H1 (cell line): Measurements from ENCODE around the gene BTBD9. TPM values are rescaled to one million over a fixed set of nuclear protein-coding genes. Genes with fewer than 3 reads are reported as not detected.

Experiments
- CTCF ChIA-PET: fragments of 300-600 bp; sonication (Branson Sonifier 250); formaldehyde crosslinking; loops from one replicate; lab custom pipeline; 2021; ENCODE audit not compliant: partially characterized antibody; lab: Charles Lee
- POLR2A ChIA-PET: fragments of 300-600 bp; sonication (Branson Sonifier 250); formaldehyde crosslinking; loops from one replicate; lab custom pipeline; 2021; ENCODE audit warnings: inconsistent platforms; ENCODE audit not compliant: partially characterized antibody; lab: Charles Lee
- DNase-seq, 2 experiments: peaks; one replicate each; pipeline versions ENCODE4 v3.0.0 to v3.0.0-alpha.2; 2010 to 2022; ENCODE audit warnings: low spot score in 2 of 2, low read depth in 1 of 2, mixed read lengths in 1 of 2
- FAIRE-seq: peaks from 2 replicates; lab custom pipeline; 2011; peaks lifted over from hg19 to GRCh38; lab: Jason Lieb, UNC
- H2AFZ ChIP-seq: 2 replicates; pipeline ENCODE4 v1.8.1; 2012; ENCODE audit warnings: low read length, inconsistent platforms
- H2AK5ac ChIP-seq: 2 replicates; pipeline ENCODE4 v1.6.1; 2013; ENCODE audit warnings: low read depth, low read length
- H2BK120ac ChIP-seq: replicated peaks from 2 replicates; pipeline ENCODE3; 2013; ENCODE audit warnings: low read depth, low read length, inconsistent platforms
- H2BK12ac ChIP-seq: 2 replicates; pipeline ENCODE4 v1.6.1; 2013; ENCODE audit warnings: low read depth, low read length
- H2BK15ac ChIP-seq: 2 replicates; pipeline ENCODE4 v1.6.1; 2013; ENCODE audit warnings: low read length
- H2BK20ac ChIP-seq: 2 replicates; pipeline ENCODE4 v1.6.1; 2013; ENCODE audit warnings: low read length
- H2BK5ac ChIP-seq: 2 replicates; pipeline ENCODE4 v1.6.1; 2013; ENCODE audit warnings: low read depth, low read length
- H3K14ac ChIP-seq: 2 replicates; pipeline ENCODE4 v1.6.1; 2013; ENCODE audit warnings: inconsistent platforms; ENCODE audit not compliant: insufficient read length
- H3K18ac ChIP-seq: 2 replicates; pipeline ENCODE4 v1.6.1; 2013; ENCODE audit warnings: low read length; ENCODE audit errors: extremely low read depth
- H3K23ac ChIP-seq: 2 replicates; pipeline ENCODE4 v1.6.1; 2013; ENCODE audit warnings: inconsistent platforms; ENCODE audit not compliant: insufficient read length
- H3K23me2 ChIP-seq: 2 replicates; pipeline ENCODE4 v1.6.1; 2013; ENCODE audit warnings: low read depth, low read length
- H3K27ac ChIP-seq: 2 replicates; pipeline ENCODE4 v1.6.1; 2011; ENCODE audit warnings: low read depth, low read length, inconsistent platforms
- H3K27me3 ChIP-seq, 4 experiments: replicated peaks in 1 of 4; 1 replicate in 1 of 4; 2 replicates in 3 of 4; pipeline versions ENCODE4 v1.6.1 to v1.8.1; 2011 to 2013; ENCODE audit warnings: low read length in 3 of 4, mild to moderate bottlenecking in 3 of 4, inconsistent platforms in 2 of 4, mixed read lengths in 2 of 4, moderate library complexity in 1 of 4; ENCODE audit not compliant: control insufficient read depth in 3 of 4, insufficient read depth in 3 of 4; ENCODE audit errors: extremely low read depth in 1 of 4
- H3K36me3 ChIP-seq, 4 experiments: 2 replicates each; pipeline versions ENCODE4 v1.6.1 to v1.8.1; 2011 to 2013; ENCODE audit warnings: mild to moderate bottlenecking in 4 of 4, low read length in 3 of 4, moderate library complexity in 2 of 4, control low read depth in 1 of 4, inconsistent platforms in 1 of 4; ENCODE audit not compliant: insufficient read depth in 4 of 4, control insufficient read depth in 2 of 4
- H3K4ac ChIP-seq: replicated peaks from 2 replicates; pipeline ENCODE3; 2013; ENCODE audit warnings: low read length, low read depth, mixed read lengths, inconsistent platforms; ENCODE audit not compliant: insufficient read length
- H3K4me1 ChIP-seq, 4 experiments: replicated peaks in 1 of 4; 1 replicate in 1 of 4; 2 replicates in 3 of 4; pipeline versions ENCODE4 v1.6.1 to v1.8.1; 2011 to 2013; ENCODE audit warnings: low read length in 3 of 4, inconsistent platforms in 2 of 4, mixed read lengths in 1 of 4; ENCODE audit not compliant: insufficient read depth in 4 of 4, control insufficient read depth in 3 of 4
- H3K4me2 ChIP-seq, 2 experiments: 2 replicates each; pipeline versions ENCODE4 v1.6.1 to v1.8.1; 2011 to 2013; ENCODE audit warnings: low read depth in 2 of 2, low read length in 2 of 2, control low read depth in 1 of 2, inconsistent platforms in 1 of 2, mild to moderate bottlenecking in 1 of 2; ENCODE audit not compliant: insufficient read depth in 1 of 2
- H3K4me3 ChIP-seq, 4 experiments: fragments of 200-600, 300-600 bp in 1 of 4; sonication (generic), shearing (Covaris generic), sonication (Bioruptor Twin) in 1 of 4; 2 replicates each; pipeline versions ENCODE4 v1.5.1 to v1.8.1; 2011 to 2016; ENCODE audit warnings: low read length in 4 of 4, low read depth in 3 of 4, control low read depth in 2 of 4, inconsistent platforms in 2 of 4, mild to moderate bottlenecking in 2 of 4, mixed read lengths in 1 of 4, moderate library complexity in 1 of 4; ENCODE audit not compliant: insufficient read depth in 2 of 4; ENCODE audit errors: extremely low read depth in 1 of 4
- H3K56ac ChIP-seq: replicated peaks from 2 replicates; pipeline ENCODE3; 2013; ENCODE audit warnings: low read depth, mild to moderate bottlenecking, mixed read lengths, low read length, inconsistent platforms; ENCODE audit not compliant: insufficient read length
- H3K79me1 ChIP-seq: 2 replicates; pipeline ENCODE4 v1.6.1; 2013; ENCODE audit warnings: low read depth, low read length, control low read depth
- H3K79me2 ChIP-seq, 2 experiments: 2 replicates each; pipeline versions ENCODE4 v1.6.1 to v1.8.1; 2012 to 2013; ENCODE audit warnings: low read length in 2 of 2, mild to moderate bottlenecking in 2 of 2, inconsistent platforms in 1 of 2; ENCODE audit not compliant: insufficient read depth in 2 of 2, control insufficient read depth in 1 of 2
- H3K9ac ChIP-seq, 4 experiments: replicated peaks in 1 of 4; 1 replicate in 1 of 4; 2 replicates in 3 of 4; pipeline versions ENCODE4 v1.6.1 to v1.8.1; 2011 to 2013; ENCODE audit warnings: low read depth in 3 of 4, low read length in 3 of 4, control low read depth in 2 of 4, mild to moderate bottlenecking in 2 of 4, moderate library complexity in 2 of 4, inconsistent platforms in 1 of 4; ENCODE audit errors: extremely low read depth in 1 of 4
- H3K9me3 ChIP-seq, 2 experiments: 2 replicates each; pipeline versions ENCODE4 v1.6.1 to v1.8.1; 2012 to 2013; ENCODE audit warnings: mild to moderate bottlenecking in 2 of 2, moderate library complexity in 2 of 2, control low read depth in 1 of 2, inconsistent platforms in 1 of 2, low read depth in 1 of 2, low read length in 1 of 2, mixed read lengths in 1 of 2; ENCODE audit not compliant: insufficient read depth in 2 of 2
- H4K20me1 ChIP-seq, 2 experiments: replicated peaks in 1 of 2; 2 replicates each; pipeline versions ENCODE3 to v1.8.1; 2011 to 2013; ENCODE audit warnings: inconsistent platforms in 2 of 2, low read length in 2 of 2, mild to moderate bottlenecking in 1 of 2; ENCODE audit not compliant: insufficient read depth in 2 of 2, control insufficient read depth in 1 of 2
- H4K5ac ChIP-seq: 2 replicates; pipeline ENCODE4 v1.6.1; 2013; ENCODE audit warnings: low read length, low read depth, mixed read lengths, inconsistent platforms; ENCODE audit not compliant: insufficient read length
- H4K8ac ChIP-seq: 2 replicates; pipeline ENCODE4 v1.8.0; 2013; ENCODE audit warnings: mild to moderate bottlenecking, moderate library complexity, low read length, inconsistent platforms; ENCODE audit not compliant: insufficient read depth; ENCODE audit errors: extremely low read depth
- H4K91ac ChIP-seq: replicated peaks from 2 replicates; pipeline ENCODE3; 2013; ENCODE audit warnings: low read length, mixed read lengths, inconsistent platforms; ENCODE audit not compliant: insufficient read length
- CHD2 ChIP-seq: IDR thresholded peaks from 2 replicates; pipeline ENCODE4 v1.6.1; 2012; ENCODE audit warnings: low read length, improper control_type of control experiment
- GTF2F1 ChIP-seq: IDR thresholded peaks from 2 replicates; pipeline ENCODE4 v1.6.1; 2012; ENCODE audit warnings: low read depth, low read length, improper control_type of control experiment, borderline replicate concordance
- NRF1 ChIP-seq: IDR thresholded peaks from 2 replicates; pipeline ENCODE4 v1.6.1; 2011; ENCODE audit warnings: mild to moderate bottlenecking, low read depth, low read length, improper control_type of control experiment
- WGBS, 2 experiments: shearing (Covaris generic) in 1 of 2; methylation state at CpG; one replicate each; pipeline versions ENCODE4 v1.1.6 to v1.1.7; 2013 to 2015; ENCODE audit warnings: low lambda C conversion rate in 2 of 2, mixed read lengths in 2 of 2, inconsistent platforms in 1 of 2, low coverage in 1 of 2, missing lambda C conversion rate in 1 of 2; ENCODE audit not compliant: insufficient replicate concordance in 2 of 2, insufficient coverage in 1 of 2, insufficient read length in 1 of 2; ENCODE audit errors: extremely low coverage in 1 of 2, missing lambda C conversion rate in 1 of 2; 5-methylcytosine and 5-hydroxymethylcytosine counted together
- polyA plus RNA-seq, 7 experiments: library from polyadenylated mRNA; depleted of rRNA in 3 of 7; stranded (reverse) in 5 of 7; unstranded in 2 of 7; fragments of >200 nt in 5 of 7; fragments of 200-250 nt in 2 of 7; gene quantifications; 1 replicate in 5 of 7; 2 replicates in 1 of 7; 4 replicates in 1 of 7; pipeline versions ENCODE4 v1.2.1 to v1.2.3, GENCODE V29; 2011 to 2013; ENCODE audit warnings: missing spikeins in 2 of 7, mixed read lengths in 2 of 7
- total RNA-seq: library from RNA; stranded (reverse); fragmentation: NEBNext Ultra II Directional; extraction: Animal tissue kit (Norgen Biotek cat#: 25700); gene quantifications from 2 replicates; pipeline ENCODE4 v1.2.1, GENCODE V29; 2021

The BTBD9 gene
- total and polyA plus RNA-seq, 2 of the 8 experiments (the other 6 are each of a cell fraction or from before 2014, with no cell fraction given), result 0.92 to 4.1 TPM

- POLR2A ChIA-PET, result no interaction called here
- Histone ChIP-seq H3K27me3 (no peaks in the 10 kb centered on the region), H3K9ac (no peak overlapping the region), H3K27ac (no peak overlapping the region), H2BK5ac (no peak overlapping the region), H2BK12ac (no peak overlapping the region), H3K4me1 (peaks cover 0 to 5% (median 0%) of the 10 kb centered on the region in 4 experiments; a peak in 1 of 7 replicates), H3K18ac (no peak overlapping the region), H2BK20ac (no peak overlapping the region), H4K5ac (no peak overlapping the region), H3K36me3 (no peaks in the 10 kb centered on the region), H2AK5ac (no peak overlapping the region), H3K14ac (no peak overlapping the region), H3K79me1 (no peaks in the 10 kb centered on the region), H3K23me2 (no peaks in the 10 kb centered on the region), H3K4me3 (no peak overlapping the region), H4K91ac (no peak overlapping the region), H4K8ac (no peak overlapping the region), H3K23ac (no peak overlapping the region), H2AFZ (no peak overlapping the region), H3K79me2 (no peaks in the 10 kb centered on the region), H2BK15ac (no peak overlapping the region), H3K4ac (no peak overlapping the region), H3K9me3 (peaks cover 10 to 16% of the 10 kb centered on the region in 2 experiments), H3K56ac (no peak overlapping the region), H4K20me1 (no peaks in the 10 kb centered on the region), H3K4me2 (no peak overlapping the region), H2BK120ac (no peak overlapping the region)
- FAIRE-seq, result no peak
- CTCF ChIA-PET, result interaction anchor here (1.6 kb wide), 1 partner anchor 11 kb away, joined by 5 read pairs; no protein-coding TSS in a partner anchor
- DNase-seq, result no peak
- WGBS, 2 experiments, result 88% methylated on average over 1 of the region's 1 CpG; no CpG with 5 or more reads in 1 of the 2 experiments
- no peak for TF ChIP-seq GTF2F1
- no peak for TF ChIP-seq CHD2
- no peak for TF ChIP-seq NRF1
Observed at GRCh38 chr6:38527371-38527770, 112.4 kb downstream of the BTBD9 start.
